Keratinocyte (primary cell): Measurements from ENCODE around the gene MYNN. TPM values are rescaled to one million over a fixed set of nuclear protein-coding genes. Genes with fewer than 3 reads are reported as not detected.

Experiments used
- DNase-seq: peaks from one replicate; pipeline ENCODE4 v3.0.0-alpha.2; 2011; ENCODE audit warnings: low read depth, missing footprints, low spot score
- FAIRE-seq: peaks from 2 replicates; lab custom pipeline; 2011; peaks lifted over from hg19 to GRCh38; lab: Jason Lieb, UNC
- H2AFZ ChIP-seq: 2 replicates; pipeline ENCODE4 v1.6.0; 2012; ENCODE audit warnings: low read length, control low read depth, inconsistent platforms; ENCODE audit not compliant: control insufficient read depth
- H3K27ac ChIP-seq: 2 replicates; pipeline ENCODE4 v1.5.1; 2011; ENCODE audit warnings: low read length; ENCODE audit not compliant: control insufficient read depth, insufficient read depth
- H3K27me3 ChIP-seq: 3 replicates; pipeline ENCODE4 v1.6.0; 2011; ENCODE audit warnings: low read length; ENCODE audit not compliant: control insufficient read depth, insufficient read depth; ENCODE audit errors: extremely low read depth
- H3K36me3 ChIP-seq, 2 experiments: 2 replicates in 1 of 2; 3 replicates in 1 of 2; pipeline ENCODE4 v1.5.1; 2011; ENCODE audit warnings: low read length in 2 of 2, mild to moderate bottlenecking in 1 of 2; ENCODE audit not compliant: control insufficient read depth in 2 of 2, insufficient read depth in 2 of 2; ENCODE audit errors: extremely low read depth in 1 of 2
- H3K4me1 ChIP-seq: 3 replicates; pipeline ENCODE4 v1.5.1; 2011; ENCODE audit warnings: low read length; ENCODE audit not compliant: control insufficient read depth, insufficient read depth; ENCODE audit errors: extremely low read depth
- H3K4me2 ChIP-seq: 3 replicates; pipeline ENCODE4 v1.6.0; 2011; ENCODE audit warnings: low read depth, low read length; ENCODE audit not compliant: control insufficient read depth, insufficient read depth; ENCODE audit errors: extremely low read depth
- H3K4me3 ChIP-seq, 3 experiments: fragments of 200-600 bp in 1 of 3; sonication (generic) in 1 of 3; 2 replicates in 2 of 3; 3 replicates in 1 of 3; pipeline ENCODE4 v1.5.1; 2011 to 2016; ENCODE audit warnings: low read length in 3 of 3, mild to moderate bottlenecking in 3 of 3, control low read depth in 2 of 3, inconsistent platforms in 1 of 3, low read depth in 1 of 3, mixed read lengths in 1 of 3, mixed run types in 1 of 3, moderate library complexity in 1 of 3; ENCODE audit not compliant: control insufficient read depth in 2 of 3, insufficient read depth in 2 of 3; ENCODE audit errors: extremely low read depth in 1 of 3
- H3K79me2 ChIP-seq: 2 replicates; pipeline ENCODE4 v1.6.0; 2012; ENCODE audit warnings: low read length; ENCODE audit not compliant: control insufficient read depth, insufficient read depth
- H3K9ac ChIP-seq: 3 replicates; pipeline ENCODE4 v1.6.0; 2011; ENCODE audit warnings: low read length; ENCODE audit not compliant: control insufficient read depth, insufficient read depth; ENCODE audit errors: extremely low read depth
- H3K9me1 ChIP-seq: 3 replicates; pipeline ENCODE4 v1.6.0; 2011; ENCODE audit warnings: low read length; ENCODE audit not compliant: control insufficient read depth, insufficient read depth; ENCODE audit errors: extremely low read depth
- H3K9me3 ChIP-seq: 2 replicates; pipeline ENCODE4 v1.5.1; 2012; ENCODE audit warnings: low read depth, low read length; ENCODE audit not compliant: control insufficient read depth
- H4K20me1 ChIP-seq: 3 replicates; pipeline ENCODE4 v1.6.0; 2011; ENCODE audit warnings: low read length; ENCODE audit not compliant: control insufficient read depth, insufficient read depth; ENCODE audit errors: extremely low read depth
- CTCF ChIP-seq, 3 experiments: IDR thresholded peaks in 1 of 3; conservative IDR thresholded peaks in 1 of 3; optimal IDR thresholded peaks in 1 of 3; 2 replicates in 2 of 3; 3 replicates in 1 of 3; pipeline versions ENCODE3 to v1.5.1; 2011; ENCODE audit warnings: low read length in 3 of 3, mild to moderate bottlenecking in 3 of 3, moderate library complexity in 2 of 3, control low read depth in 1 of 3, inconsistent platforms in 1 of 3; ENCODE audit not compliant: insufficient read depth in 2 of 3; ENCODE audit errors: extremely low read depth in 1 of 3
- EZH2 ChIP-seq: IDR thresholded peaks from one replicate; pipeline ENCODE4 v1.6.1; 2012; ENCODE audit warnings: inconsistent platforms, mild to moderate bottlenecking, low read length, moderate library complexity
- dilution Hi-C: fragments of 300-500 bp; cut with MboI; formaldehyde crosslinking; loops from one replicate; pipeline ENCODE4 v1.7.0; 2020; ENCODE audit warnings: low sequenced_read_pairs; ENCODE audit not compliant: extremely low pct_ligation_motif_present
- polyA plus RNA-seq, 5 experiments: library from polyadenylated mRNA; depleted of rRNA in 3 of 5; stranded (reverse) in 3 of 5; stranded (forward) in 1 of 5; unstranded in 1 of 5; fragments of >200 nt; gene quantifications; 1 replicate in 1 of 5; 2 replicates in 3 of 5; 3 replicates in 1 of 5; pipeline versions ENCODE4 v1.2.1 to v1.2.3, GENCODE V29; 2011 to 2012; ENCODE audit warnings: missing spikeins in 2 of 5, low read depth in 1 of 5, low replicate concordance in 1 of 5

Gene MYNN
- polyA plus RNA-seq, 1 donor (not counting 4 experiments of a cell fraction or from before 2014, with no cell fraction given) = 16.9 TPM

DNA sequence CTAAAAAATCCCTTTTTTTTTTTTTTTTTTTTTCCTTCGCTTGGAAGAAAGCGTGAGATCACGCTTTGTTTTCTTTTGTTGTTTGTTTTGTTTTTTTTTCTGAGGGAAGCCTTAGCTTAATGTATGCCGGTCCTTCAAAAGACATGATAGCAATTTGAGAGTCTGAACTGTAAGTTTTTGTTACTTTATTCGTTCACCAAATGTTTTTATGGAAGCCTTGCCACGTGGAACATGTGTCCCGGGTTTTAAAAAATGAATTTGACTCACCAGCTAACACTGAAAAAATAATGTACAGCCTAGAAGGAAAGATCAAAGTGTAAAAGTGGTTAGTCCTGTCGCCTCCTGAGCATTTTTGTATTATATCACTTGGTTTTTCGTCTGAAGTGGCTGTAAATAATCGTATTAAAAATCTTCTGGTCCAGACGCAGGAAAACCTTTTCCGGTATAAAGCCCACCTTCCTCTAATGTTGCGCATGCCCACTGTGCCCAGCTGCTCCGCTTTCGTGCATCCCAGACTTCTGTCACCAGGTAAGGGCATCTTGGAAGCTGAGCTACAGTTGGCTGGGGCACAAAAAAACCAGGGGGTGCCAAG is 795 bp upstream of the MYNN start:
- no peaks in the 10 kb centered on the region for H3K27me3 ChIP-seq
- peaks cover 18% of the 10 kb centered on the region for H3K4me1 ChIP-seq
- H3K4me3 ChIP-seq = peak overlapping the region; percentile 75 to 97 (median 76)
- H3K27ac ChIP-seq = peak overlapping the region; percentile 98
- FAIRE-seq (no peak), DNase-seq (peak; percentile 32)
- TF ChIP-seq CTCF (optimal IDR thresholded peaks at IDR 0.05 in 1 of 3, IDR thresholded peaks at IDR 0.05 in 1 of 3, conservative IDR thresholded peaks at IDR 0.05 in 1 of 3; ENCODE audit: extremely low read depth in 1 of 3, insufficient read depth in 2 of 3, low read length in 3 of 3) (no peak), EZH2 (no peak)
- H3K9ac ChIP-seq = peak overlapping the region; percentile 99
- dilution Hi-C loops = no loop called here
- no peaks in the 10 kb centered on the region for H3K9me1 ChIP-seq
- H3K36me3 ChIP-seq = peaks cover 3 to 12% of the 10 kb centered on the region in 2 experiments
- peaks cover 33% of the 10 kb centered on the region for H3K79me2 ChIP-seq
- peak overlapping the region; percentile 90 for H2AFZ ChIP-seq
- peak overlapping the region; percentile 93 for H3K4me2 ChIP-seq
- H3K9me3 ChIP-seq = no peaks in the 10 kb centered on the region
- H4K20me1 ChIP-seq = no peaks in the 10 kb centered on the region

DNA sequence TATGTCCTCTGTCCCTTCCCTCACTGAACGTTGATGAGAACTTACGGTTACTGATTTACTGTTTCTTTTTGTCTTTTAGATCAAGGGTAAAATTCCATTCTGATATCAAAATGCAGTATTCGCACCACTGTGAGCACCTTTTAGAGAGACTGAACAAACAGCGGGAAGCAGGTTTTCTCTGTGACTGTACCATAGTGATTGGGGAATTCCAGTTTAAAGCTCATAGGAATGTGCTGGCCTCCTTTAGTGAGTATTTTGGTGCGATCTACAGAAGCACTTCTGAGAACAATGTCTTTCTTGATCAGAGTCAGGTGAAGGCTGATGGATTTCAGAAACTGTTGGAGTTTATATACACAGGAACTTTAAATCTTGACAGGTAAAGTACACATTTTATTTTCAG is 990 bp downstream of the MYNN start:
- Histone ChIP-seq H3K9me3 (no peaks in the 10 kb centered on the region), H3K9ac (peak overlapping the region; percentile 99), H3K4me2 (peak overlapping the region; percentile 93), H3K79me2 (peaks cover 43% of the 10 kb centered on the region), H3K4me1 (peaks cover 18% of the 10 kb centered on the region), H2AFZ (no peak overlapping the region), H3K36me3 (peaks cover 5 to 17% of the 10 kb centered on the region in 2 experiments), H3K9me1 (no peaks in the 10 kb centered on the region), H3K4me3 (peak overlapping the region; percentile 75 to 97 (median 76)), H3K27me3 (no peaks in the 10 kb centered on the region), H4K20me1 (no peaks in the 10 kb centered on the region), H3K27ac (peak overlapping the region; percentile 98)
- FAIRE-seq (no peak), DNase-seq (no peak)
- TF ChIP-seq EZH2 (no peak), CTCF (optimal IDR thresholded peaks at IDR 0.05 in 1 of 3, IDR thresholded peaks at IDR 0.05 in 1 of 3, conservative IDR thresholded peaks at IDR 0.05 in 1 of 3; ENCODE audit: extremely low read depth in 1 of 3, insufficient read depth in 2 of 3, low read length in 3 of 3) (no peak)
- dilution Hi-C loops = no loop called here
